GM12801 (cell line): ENCODE measurements around the gene GRB7.

Experiments used
- TF ChIP-seq, protein P1 (sequence below): IDR thresholded peaks from one replicate; pipeline ENCODE4 v1.5.1; 2011; ENCODE audit warnings: control low read depth; ENCODE audit not compliant: insufficient read length; ENCODE audit errors: extremely low read depth

GRB7 gene

DNA sequence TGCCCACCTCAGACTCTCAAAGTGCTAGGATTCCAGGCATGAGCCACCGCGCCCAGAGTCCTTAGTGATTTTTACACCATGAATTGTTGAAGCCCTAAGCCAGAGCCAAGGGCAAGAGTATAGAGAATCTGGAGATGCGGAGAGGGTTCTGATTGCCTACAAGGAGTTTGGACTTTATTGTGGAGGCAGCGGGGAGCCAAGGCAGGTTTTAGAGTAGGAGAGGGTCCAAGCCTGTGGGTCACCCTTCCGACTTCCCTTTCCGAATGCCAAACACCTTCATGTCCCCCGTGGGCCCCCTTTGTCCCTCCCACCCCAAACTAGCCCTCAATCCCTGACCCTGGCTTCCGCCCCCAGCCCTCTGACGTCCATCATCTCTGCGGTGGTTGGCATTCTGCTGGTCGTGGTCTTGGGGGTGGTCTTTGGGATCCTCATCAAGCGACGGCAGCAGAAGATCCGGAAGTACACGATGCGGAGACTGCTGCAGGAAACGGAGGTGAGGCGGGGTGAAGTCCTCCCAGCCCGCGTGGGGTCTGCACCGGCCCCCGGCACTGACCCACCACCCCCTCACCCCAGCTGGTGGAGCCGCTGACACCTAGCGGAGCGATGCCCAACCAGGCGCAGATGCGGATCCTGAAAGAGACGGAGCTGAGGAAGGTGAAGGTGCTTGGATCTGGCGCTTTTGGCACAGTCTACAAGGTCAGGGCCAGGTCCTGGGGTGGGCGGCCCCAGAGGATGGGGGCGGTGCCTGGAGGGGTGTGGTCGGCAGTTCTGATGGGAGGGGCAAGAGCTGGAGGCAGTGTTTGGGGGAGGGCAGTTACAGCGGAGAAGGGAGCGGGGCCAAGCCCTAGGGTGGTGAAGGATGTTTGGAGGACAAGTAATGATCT, 14.5 kb upstream of the GRB7 start:
- TF ChIP-seq, protein P1, sequence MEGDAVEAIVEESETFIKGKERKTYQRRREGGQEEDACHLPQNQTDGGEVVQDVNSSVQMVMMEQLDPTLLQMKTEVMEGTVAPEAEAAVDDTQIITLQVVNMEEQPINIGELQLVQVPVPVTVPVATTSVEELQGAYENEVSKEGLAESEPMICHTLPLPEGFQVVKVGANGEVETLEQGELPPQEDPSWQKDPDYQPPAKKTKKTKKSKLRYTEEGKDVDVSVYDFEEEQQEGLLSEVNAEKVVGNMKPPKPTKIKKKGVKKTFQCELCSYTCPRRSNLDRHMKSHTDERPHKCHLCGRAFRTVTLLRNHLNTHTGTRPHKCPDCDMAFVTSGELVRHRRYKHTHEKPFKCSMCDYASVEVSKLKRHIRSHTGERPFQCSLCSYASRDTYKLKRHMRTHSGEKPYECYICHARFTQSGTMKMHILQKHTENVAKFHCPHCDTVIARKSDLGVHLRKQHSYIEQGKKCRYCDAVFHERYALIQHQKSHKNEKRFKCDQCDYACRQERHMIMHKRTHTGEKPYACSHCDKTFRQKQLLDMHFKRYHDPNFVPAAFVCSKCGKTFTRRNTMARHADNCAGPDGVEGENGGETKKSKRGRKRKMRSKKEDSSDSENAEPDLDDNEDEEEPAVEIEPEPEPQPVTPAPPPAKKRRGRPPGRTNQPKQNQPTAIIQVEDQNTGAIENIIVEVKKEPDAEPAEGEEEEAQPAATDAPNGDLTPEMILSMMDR, result no peak

DNA sequence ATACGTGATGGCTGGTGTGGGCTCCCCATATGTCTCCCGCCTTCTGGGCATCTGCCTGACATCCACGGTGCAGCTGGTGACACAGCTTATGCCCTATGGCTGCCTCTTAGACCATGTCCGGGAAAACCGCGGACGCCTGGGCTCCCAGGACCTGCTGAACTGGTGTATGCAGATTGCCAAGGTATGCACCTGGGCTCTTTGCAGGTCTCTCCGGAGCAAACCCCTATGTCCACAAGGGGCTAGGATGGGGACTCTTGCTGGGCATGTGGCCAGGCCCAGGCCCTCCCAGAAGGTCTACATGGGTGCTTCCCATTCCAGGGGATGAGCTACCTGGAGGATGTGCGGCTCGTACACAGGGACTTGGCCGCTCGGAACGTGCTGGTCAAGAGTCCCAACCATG, 13.0 kb upstream of the GRB7 start:
- TF ChIP-seq, protein P1, result no peak

DNA sequence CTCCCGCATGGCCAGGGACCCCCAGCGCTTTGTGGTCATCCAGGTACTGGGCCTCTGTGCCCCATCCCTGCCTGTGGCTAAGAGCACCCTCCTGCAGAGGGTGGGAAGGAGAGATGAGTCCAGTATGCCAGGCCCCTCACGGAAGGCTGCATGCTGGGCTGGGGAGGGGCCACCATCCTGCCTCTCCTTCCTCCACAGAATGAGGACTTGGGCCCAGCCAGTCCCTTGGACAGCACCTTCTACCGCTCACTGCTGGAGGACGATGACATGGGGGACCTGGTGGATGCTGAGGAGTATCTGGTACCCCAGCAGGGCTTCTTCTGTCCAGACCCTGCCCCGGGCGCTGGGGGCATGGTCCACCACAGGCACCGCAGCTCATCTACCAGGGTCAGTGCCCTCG, 11.1 kb upstream of the GRB7 start:
- TF ChIP-seq, protein P1, result no peak

DNA sequence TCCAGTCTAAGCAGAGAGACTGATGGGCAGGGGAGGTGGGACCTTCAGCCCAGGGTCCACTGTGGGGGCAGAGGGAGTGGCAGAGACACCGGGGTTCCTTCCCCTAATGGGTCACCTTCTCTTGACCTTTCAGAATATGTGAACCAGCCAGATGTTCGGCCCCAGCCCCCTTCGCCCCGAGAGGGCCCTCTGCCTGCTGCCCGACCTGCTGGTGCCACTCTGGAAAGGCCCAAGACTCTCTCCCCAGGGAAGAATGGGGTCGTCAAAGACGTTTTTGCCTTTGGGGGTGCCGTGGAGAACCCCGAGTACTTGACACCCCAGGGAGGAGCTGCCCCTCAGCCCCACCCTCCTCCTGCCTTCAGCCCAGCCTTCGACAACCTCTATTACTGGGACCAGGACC, 10.2 kb upstream of the GRB7 start:
- TF ChIP-seq, protein P1, result no peak

DNA sequence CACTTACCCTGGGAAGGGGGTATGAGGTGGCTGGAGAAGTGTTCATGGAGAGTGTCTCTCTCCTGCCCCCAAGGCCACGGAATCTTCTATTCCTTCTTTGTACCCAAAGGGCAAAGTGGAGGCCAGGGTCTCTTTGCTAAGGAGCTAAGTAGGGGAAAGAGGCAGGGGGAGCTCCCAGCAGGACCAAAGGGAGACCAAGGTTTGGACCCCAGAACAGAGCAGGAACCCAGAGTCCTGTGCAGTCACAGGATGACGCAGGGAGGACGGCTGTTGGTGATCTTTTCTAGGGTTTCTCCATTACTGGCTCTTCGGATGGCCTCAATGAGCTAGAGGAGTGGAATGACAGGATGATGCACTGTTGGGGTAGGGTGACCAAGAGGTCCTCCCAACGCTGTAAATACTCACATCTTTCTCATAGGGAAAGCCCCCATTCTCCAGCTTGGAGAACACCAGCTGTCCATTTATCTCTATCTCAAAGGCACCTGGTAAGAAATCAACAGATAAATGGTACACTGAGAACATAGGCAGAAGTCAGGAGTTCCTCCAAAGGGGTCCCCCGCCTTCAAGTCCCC, 8.4 kb upstream of the GRB7 start:
- TF ChIP-seq, protein P1, result no peak

DNA sequence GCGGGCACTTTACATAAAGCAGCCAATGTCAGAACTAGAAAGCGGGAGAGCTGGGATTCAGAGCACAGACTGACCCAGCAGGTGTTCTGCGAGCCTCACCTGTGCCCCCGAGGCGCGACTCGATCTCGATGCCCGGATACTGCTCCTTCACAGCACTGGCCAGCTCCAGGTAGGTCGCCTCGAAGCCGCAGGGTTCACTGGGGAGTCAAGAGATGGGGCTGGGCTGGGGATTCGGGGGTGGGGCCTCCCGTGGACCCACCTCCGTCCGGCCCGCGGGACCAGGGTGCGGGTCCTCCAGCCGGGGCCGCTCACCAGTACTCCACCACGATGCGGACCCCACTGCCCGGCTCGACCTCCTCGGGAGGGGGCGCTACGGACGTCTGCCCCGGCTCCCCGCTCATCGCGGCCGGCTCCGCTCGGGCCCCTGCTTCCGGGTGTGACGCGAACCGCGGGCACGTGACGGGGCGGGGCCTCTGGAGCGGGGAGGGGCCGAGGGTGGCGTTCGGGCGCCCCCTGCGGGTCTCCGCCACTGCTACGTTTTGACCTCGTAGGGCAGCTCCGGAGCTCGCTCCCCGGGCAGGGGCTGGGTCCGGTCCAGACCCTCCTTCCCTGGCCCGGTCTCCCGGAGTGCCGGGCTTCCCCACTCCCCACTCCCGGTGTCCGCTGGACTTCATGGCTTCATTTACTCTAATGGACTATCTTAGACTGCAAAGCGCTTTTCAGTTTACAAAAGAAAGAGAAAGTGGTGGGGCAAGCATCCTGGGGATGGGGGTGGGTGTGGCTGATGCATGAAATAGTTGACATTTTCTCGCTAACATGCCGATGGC, 7.4 kb upstream of the GRB7 start, which contains the start of gene MIEN1:
MIEN1 (minus strand) TSS at position 438 of the 827 bp plus-strand sequence; CDS start at position 401, 37 bp downstream.
- TF ChIP-seq, protein P1, result no peak

DNA sequence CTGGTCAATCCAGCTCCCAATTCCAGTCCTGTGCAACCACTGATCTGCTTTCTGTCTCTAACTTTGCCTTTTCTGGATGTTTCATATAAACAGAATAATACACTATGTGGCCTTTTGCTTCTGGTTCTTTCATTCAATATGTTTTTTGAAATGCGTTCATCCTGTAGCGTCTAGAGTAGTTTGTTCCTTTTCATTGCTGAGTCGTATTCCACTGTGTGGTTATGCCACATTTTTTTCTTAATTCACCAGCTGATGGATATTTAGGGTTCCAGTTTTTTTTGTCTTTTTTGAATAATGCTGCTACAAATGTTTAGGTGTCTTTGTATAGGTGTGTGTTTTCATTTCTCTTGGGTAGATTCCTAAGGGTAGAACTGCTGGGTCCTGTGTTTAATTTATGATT, 5.2 kb upstream of the GRB7 start:
- TF ChIP-seq, protein P1, result no peak
